Fibroblast of skin of back (primary cell): Measurements from ENCODE around the gene FAM83D.
"Not testable (repeated sequence)": the region's sequence is repeated elsewhere in the genome, so short reads cannot be mapped to it uniquely, and the experiment has no call there.

Source experiments
- DNase-seq: peaks from one replicate; pipeline ENCODE4 v3.0.0-alpha.2; 2013

Gene FAM83D

DNA sequence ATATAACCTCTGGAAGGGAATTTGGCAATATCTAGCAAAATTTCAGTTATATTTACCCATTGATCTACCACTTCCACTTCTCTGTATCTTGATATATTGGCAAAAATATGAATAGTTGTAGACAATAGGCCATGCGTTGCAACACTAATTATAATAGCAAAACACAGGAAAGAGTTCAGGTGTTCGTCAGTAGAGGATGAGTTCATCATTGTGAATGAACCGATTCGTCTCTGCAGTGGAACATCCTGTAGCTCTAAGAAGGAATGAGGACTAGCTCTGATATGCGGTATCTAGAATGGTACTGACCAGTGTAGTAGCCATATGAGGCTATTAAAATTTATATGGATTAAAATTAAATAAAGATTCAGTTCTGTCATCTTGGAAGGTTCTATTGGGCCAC, 8.3 kb downstream of the FAM83D start:
- DNase-seq: no peak

DNA sequence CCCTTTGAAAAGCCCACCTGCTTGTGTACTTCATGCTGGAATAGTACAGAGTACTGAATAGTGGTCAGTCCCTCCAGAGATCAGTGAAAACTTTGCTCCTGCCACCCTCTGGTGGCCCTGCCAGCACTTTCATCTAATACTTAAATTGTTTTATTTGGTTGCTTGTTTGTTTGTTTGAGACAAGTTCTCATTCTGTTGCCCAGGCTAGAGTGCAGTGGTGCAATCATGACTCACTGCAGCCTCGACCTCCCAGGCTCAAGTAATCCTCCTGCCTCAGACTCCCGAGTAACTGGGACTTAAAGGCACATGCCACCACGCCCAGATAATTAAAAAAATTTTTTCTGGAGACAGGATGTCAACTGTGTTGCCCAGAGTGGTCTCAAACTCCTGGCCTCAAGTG, 9.1 kb downstream of the FAM83D start:
- no peak for DNase-seq

GRCh38 chr20:38935967-38936407, 9.8 kb downstream of the FAM83D start:
- no peak for DNase-seq

DNA sequence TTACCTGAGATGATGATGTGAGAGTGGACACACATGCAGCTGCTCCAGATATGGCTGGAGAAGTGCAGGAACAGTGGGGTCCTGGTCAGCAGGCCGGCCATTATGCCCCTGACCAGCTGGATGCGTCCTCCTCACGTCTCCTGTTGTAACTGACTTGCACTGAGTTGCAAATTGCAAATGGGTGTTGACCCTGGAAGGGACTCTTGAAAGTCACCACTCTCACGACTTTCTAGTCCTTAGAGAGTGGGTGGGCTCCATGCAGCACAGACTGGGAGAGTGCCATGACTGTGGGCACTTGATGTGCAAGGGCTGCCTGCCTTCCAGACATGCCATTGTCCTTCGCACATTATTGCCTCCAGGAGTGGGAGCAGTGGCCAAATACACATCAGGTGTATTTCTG, 10.8 kb downstream of the FAM83D start:
- DNase-seq: no peak

GRCh38 chr20:38937978-38938473, 11.8 kb downstream of the FAM83D start:
- DNase-seq: no peak

GRCh38 chr20:38939686-38940085, 13.5 kb downstream of the FAM83D start:
- DNase-seq: no peak

GRCh38 chr20:38940644-38941043, 14.4 kb downstream of the FAM83D start:
- no peak for DNase-seq

DNA sequence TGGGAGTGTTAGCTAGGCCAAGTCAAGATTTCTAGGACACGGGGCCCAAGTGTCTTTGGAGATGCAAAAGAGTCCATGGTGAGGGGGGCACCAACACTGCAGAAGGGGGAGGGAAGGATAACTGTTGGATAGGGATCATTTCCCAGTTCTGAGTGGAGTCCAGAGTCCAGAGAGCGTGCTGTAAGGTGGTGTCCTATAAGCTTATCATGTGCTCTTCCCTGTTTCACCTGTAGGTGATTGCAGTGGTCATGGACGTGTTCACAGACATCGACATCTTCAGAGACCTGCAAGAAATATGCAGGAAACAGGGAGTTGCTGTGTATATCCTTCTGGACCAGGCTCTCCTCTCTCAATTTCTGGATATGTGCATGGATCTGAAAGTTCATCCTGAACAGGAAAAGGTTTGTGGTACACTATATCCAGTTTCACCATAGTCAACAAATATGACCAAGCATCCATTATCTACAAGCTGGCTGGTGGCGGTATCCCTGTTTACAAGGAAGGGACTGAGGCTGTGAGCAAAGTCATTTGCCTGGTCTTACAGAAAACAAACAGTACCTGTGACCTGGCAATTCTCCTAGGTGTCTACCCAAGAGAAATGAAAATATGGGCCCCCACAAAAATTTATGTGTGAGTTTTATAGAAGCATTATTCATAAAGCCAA, 15.6 kb downstream of the FAM83D start:
- DNase-seq: no peak

DNA sequence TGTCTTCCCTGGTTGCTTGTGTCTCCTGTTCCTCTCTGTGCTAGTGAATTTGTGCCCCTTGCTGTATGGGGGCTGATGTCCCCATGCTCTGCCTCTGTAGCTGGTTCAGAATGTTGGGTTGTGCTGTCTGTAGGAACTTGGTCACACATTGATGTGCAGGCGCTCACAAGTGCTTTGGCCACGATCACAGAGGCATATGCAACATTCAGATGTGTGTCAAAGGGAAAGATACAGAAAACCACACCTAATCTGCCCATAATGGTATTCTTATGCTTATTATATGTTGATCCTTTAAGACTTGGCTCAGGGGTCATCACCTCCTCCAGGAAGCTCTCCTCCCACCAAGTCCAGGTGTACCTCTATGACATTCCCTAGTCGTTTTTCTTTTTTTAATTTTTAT, 18.8 kb downstream of the FAM83D start:
- DNase-seq: no peak

DNA sequence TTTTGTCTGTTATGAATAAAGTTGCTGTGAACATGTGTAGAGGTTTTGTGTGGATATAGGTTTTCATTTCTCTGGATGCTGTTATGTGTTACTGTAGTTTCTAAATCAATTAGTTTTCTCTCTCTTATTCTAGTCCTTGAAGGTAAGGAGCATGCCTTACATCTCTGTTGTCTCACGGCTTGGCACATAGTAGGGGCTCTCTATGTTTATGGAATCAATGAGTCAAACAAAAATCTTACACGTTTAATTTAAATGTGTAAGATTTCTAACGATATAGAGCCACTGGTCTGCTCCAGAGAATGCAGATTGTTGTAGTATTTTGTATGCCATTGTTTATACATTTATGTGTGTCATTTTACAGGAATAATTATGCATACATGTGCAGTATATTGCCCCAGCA, 20.6 kb downstream of the FAM83D start:
- DNase-seq: no peak

DNA sequence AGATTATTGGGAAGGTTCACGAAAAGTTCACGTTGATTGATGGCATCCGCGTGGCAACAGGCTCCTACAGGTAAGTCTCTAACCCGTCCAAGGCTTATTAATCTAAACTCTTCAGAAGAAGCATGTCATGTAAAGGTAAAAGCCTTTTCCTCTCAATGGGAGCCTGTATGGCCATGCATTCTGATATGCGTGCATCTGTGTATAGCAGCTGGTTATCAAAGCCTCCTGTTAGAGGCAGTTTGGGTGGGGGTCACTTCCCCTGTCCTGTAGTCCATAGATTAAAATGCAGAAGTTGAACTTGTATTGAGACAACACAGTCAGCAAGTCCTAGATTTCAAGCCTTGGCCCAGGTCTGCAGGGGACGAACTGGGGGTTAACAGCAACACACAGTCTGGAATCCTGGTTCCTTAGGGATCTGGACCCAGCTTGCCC, 21.7 kb downstream of the FAM83D start:
- DNase-seq: no peak

DNA sequence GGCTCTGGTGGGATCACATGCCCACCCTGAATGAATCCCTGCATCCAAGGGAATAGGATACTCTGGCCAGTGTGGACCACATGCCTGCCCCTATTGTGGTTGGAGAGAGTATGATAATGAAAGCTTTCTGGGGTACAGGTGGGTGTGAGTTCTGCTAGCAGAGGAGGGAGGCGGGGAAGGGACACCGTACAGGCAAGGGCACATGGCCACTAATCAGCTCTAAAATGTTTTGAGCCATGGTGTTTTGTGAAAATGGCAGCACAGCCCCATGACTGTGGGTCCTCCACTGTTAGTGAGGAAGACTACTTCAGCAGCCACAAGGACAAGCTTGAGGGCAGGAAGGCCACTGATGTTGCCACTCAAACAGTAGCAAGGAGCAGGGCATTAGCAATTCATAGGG, 24.0 kb downstream of the FAM83D start:
- DNase-seq: no peak

- DNase-seq: no peak
Measured at GRCh38 chr20:38951611-38952010, 25.4 kb downstream of the FAM83D start.

DNA sequence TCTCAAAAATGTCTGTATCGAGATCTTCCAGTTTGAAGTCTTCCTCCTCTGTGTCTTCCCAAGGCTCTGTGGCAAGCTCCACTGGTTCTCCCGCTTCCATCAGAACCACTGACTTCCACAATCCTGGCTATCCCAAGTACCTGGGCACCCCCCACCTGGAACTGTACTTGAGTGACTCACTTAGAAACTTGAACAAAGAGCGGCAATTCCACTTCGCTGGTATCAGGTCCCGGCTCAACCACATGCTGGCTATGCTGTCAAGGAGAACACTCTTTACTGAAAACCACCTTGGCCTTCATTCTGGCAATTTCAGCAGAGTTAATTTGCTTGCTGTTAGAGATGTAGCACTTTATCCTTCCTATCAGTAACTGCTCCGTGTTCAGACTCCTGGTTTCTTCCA, 25.9 kb downstream of the FAM83D start:
- DNase-seq: no peak

- no peak for DNase-seq
Measured at GRCh38 chr20:38953630-38954340, 27.6 kb downstream of the FAM83D start.

DNA sequence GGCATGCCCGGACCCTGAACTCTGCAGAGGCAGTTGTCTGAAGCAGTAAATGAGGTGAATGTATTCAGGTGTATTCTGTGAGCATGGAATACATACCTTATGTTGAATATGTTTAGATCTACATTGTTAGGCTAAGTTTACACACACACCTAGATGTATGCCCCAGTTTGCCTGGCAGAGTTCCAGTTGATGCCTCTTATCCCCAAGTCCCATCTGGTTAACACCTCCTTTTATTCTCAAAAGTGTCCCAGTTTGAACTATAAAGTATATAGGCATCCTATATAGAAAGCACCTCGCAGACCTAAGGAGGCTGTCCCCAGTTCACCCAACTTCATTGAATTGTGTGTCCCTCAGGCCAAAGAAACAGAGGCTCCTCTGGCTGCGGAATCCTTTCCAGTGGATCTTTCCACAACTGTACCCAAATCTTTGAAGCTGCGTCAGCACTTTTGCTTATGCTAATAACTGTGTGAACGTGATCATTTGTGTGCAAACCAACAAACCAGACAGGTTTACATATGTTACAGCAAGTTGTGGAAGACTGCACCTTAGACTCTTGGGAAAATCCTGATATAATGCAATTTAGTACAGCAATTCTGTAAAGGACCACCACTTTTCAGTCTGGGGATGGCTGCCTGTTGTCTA, 31.1 kb downstream of the FAM83D start:
- no peak for DNase-seq

- DNase-seq: no peak
Measured at GRCh38 chr20:38957915-38958485, 31.8 kb downstream of the FAM83D start.

DNA sequence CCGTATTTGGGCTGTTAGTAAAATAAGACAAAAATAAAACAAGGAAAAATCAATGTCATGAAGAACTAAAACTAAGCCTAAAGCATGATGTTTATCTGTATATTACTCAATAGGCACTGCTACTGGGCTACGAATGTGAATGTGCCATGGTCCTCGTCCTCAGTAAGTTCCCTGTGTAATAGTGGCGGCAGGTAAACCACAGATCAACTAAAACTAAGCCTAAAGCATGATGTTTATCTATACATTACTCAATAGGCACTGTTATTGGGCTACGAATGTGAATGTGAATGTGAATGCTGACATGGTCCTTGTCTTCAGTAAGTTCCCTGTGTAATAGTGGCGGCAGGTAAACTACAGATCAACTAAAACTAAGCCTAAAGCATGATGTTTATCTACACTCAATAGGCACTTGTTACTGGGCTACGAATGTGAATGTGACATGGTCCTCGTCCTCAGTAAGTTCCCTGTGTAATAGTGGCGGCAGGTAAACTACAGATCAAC, 34.0 kb downstream of the FAM83D start:
- not testable (repeated sequence) for DNase-seq

DNA sequence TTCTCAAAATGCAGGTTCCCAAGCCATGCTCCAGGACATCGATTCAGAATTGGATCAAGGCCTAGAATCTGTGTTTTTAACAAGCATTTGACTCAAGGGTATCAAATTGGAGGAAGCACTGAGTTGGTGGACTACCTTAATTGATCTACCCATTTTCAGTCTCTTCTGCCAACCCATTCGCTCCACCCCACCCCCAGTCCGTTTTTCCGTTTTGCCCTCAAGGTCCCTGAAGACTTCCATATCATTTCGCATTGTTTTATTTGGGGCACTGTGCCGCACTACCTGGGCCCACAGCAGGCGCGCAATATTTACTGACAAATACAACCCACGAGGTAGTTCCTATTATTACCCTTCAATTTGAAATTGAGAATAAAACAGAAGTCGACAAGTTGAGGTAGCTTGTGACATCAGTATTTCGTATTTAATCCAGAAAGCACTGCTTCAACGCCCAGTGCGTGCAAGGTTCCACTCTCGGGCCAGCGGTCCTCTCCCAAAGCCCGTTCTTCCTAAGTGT, 35.4 kb downstream of the FAM83D start:
- DNase-seq: no peak

DNA sequence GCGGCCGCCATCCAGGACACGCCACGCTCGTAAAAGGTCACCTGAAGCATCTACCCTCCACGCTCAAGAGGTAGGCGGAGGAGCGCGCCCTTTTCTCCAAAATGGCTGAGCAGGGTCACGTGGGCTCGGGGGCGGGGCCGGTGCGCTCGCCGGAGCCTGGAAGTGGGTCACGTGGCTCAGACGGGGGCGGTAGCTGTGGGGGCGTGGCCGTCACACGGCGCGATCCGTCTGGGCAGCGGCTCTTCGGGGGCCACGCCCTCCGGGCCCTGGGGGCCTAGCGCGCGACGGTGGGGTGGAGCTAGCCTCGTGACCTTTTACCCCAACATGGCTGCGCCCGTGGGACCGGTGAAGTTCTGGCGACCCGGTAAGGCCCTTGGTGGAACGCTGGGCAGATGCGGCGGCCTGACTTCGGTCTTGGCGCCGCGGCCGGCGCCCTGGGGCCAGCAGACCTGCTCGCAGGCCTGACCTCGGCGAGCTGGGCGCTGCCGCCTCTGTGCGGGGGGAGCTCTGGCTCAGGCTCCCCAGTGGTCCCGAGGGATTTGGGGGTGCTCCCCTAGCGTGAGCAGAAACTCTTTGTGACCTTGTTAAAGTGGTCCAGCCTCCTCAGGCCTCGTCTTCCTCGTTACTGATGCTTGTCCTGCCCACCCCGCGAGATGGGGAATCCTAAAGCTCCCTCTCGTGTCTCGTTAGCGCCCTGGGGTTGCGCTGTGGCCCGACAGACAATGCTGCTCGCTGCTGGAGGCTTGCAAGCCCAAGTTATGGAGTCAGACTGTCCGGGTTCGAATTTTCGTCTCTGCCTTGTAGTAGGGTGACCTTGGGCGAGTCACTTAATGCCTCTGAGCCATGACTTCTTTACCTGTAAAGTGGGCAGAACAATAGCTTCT, 36.1 kb downstream of the FAM83D start, which contains the start of gene DHX35:
DHX35 (plus strand) TSS at position 301 of the 884 bp plus-strand sequence; CDS start at position 325, 24 bp downstream.
- DNase-seq: peak; percentile 96

DNA sequence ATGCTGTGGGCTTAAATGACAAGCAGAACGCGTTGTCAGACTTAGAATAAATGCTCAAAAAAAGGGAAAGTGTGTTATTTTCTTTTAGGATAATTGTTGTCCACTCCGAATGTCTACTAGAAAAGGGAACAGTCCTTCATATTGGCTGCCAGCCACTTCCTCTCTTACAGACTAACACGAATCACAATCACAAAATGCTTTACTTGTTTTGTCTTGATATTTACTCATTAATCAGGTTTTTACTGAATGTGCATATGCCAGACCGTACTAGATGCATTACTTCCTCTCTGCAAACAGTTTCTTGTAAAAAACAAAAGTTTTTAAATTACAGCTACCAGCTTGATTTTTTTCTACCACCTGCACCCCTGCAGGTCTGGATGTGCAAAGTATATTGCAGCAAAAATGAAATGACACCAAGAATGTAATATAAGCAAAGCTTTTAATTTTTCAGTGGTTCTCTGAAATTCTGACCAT, 36.7 kb downstream of the FAM83D start:
- no peak for DNase-seq

DNA sequence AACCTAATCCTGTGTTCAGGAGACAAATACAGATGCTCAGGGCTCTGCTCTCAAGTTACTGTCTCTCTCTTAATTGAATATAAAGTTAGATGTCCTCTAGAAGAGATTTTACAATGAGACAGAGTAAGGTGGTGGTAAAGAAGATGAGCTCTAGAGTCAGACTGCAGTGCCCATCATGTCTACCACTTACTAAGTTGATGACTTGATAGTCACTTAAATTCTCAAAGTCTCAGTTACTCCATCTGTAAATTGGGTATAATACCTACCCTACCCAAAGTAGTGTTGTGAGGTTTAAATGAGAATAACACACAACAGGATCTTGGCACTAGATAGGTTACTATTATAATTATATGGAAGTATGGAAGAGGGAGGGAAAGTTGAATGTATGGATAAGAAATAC, 37.5 kb downstream of the FAM83D start:
- DNase-seq: no peak
